GM19372 (cell line): ENCODE results near the gene NRIP3.
"Not testable (repeated sequence)": the region's sequence is repeated elsewhere in the genome, so short reads cannot be mapped to it uniquely, and the experiment has no call there.

Experiments
- ATAC-seq: cut with Tn5 transposase; IDR thresholded peaks from one replicate; pipeline ENCODE4 v1.9.1; 2021; ENCODE audit warnings: mild to moderate bottlenecking, low read depth, moderate library complexity; ENCODE audit not compliant: unreplicated experiment

The NRIP3 gene

GRCh38 chr11:9016916-9017642 is 13.3 kb upstream of the NRIP3 start:
- ATAC-seq: no peak

GRCh38 chr11:9015677-9016076 is 11.9 kb upstream of the NRIP3 start:
- ATAC-seq: peak; percentile 67

GRCh38 chr11:9014826-9015225 is 11.0 kb upstream of the NRIP3 start:
- ATAC-seq: no peak

- ATAC-seq: no peak
Observed at GRCh38 chr11:9013373-9013772, 9.6 kb upstream of the NRIP3 start.

- ATAC-seq: not testable (repeated sequence)
Observed at GRCh38 chr11:9009538-9009937, 5.7 kb upstream of the NRIP3 start.

GRCh38 chr11:9008661-9009060 is 4.9 kb upstream of the NRIP3 start:
- no peak for ATAC-seq

GRCh38 chr11:9008011-9008550 is 4.3 kb upstream of the NRIP3 start:
- no peak for ATAC-seq

- ATAC-seq: no peak
Observed at GRCh38 chr11:9005087-9005486, 1.3 kb upstream of the NRIP3 start.

GRCh38 chr11:9004183-9004926 is 554 bp upstream of the NRIP3 start:
- no peak for ATAC-seq

GRCh38 chr11:9002920-9003572 is 755 bp downstream of the NRIP3 start:
- no peak for ATAC-seq

GRCh38 chr11:9001736-9002135 is 2.1 kb downstream of the NRIP3 start:
- no peak for ATAC-seq

GRCh38 chr11:8998017-8998416 is 5.8 kb downstream of the NRIP3 start:
- ATAC-seq: no peak

- no peak for ATAC-seq
Observed at GRCh38 chr11:8997451-8997850, 6.3 kb downstream of the NRIP3 start.

GRCh38 chr11:8989453-8989852 is 14.3 kb downstream of the NRIP3 start:
- no peak for ATAC-seq

GRCh38 chr11:8988329-8989234 is 15.2 kb downstream of the NRIP3 start:
- ATAC-seq: no peak

- no peak for ATAC-seq
Observed at GRCh38 chr11:8987446-8987845, 16.4 kb downstream of the NRIP3 start.

GRCh38 chr11:8986772-8987171 is 17.0 kb downstream of the NRIP3 start:
- ATAC-seq: not testable (repeated sequence)

- no peak for ATAC-seq
Observed at GRCh38 chr11:8985462-8985861, 18.3 kb downstream of the NRIP3 start.

- ATAC-seq: no peak
Observed at GRCh38 chr11:8983552-8983951, 20.2 kb downstream of the NRIP3 start.

GRCh38 chr11:8980485-8980884 is 23.3 kb downstream of the NRIP3 start:
- ATAC-seq: no peak
